Left ventricle myocardium superior (tissue), 1 donor: ENCODE measurements around the gene DAW1. TPM values are rescaled to one million over a fixed set of nuclear protein-coding genes. Genes with fewer than 3 reads are reported as not detected.
A peak's percentile ranks its signal among the peaks of the same experiment; 100 is the strongest.
"Not testable (repeated sequence)": the region's sequence is repeated elsewhere in the genome, so short reads cannot be mapped to it uniquely, and the experiment has no call there.

Experiments used
- ATAC-seq: fragments of 200-7000 bp; cut with Tn5 transposase; one replicate; pipeline ENCODE4 v1.9.1; 2020; ENCODE audit warnings: mild to moderate bottlenecking, moderate library complexity
- DNase-seq: peaks from one replicate; pipeline ENCODE4 v3.0.0-alpha.2; 2020
- intact Hi-C: fragments of 100-400 bp; cut with micrococcal nuclease; formaldehyde crosslinking; loops from one replicate; pipeline ENCODE4 v1.11.0; 2022
- long read RNA-seq: library from polyadenylated mRNA; unstranded; transcript quantifications from one replicate; pipeline ENCODE4 v2.0.0, GENCODE V29; 2021
- total RNA-seq: library from RNA; stranded (reverse); fragmentation: NEBNext Ultra II Directional; extraction: Animal tissue kit (Norgen Biotek cat#: 25700); gene quantifications from one replicate; pipeline ENCODE4 v1.2.1, GENCODE V29; 2021
- donor health status: DM: no; HTN: yes; CAD: no; lungs with severe emphysema.

Gene DAW1, protein sequence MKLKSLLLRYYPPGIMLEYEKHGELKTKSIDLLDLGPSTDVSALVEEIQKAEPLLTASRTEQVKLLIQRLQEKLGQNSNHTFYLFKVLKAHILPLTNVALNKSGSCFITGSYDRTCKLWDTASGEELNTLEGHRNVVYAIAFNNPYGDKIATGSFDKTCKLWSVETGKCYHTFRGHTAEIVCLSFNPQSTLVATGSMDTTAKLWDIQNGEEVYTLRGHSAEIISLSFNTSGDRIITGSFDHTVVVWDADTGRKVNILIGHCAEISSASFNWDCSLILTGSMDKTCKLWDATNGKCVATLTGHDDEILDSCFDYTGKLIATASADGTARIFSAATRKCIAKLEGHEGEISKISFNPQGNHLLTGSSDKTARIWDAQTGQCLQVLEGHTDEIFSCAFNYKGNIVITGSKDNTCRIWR
- total RNA-seq: not detected
- long read RNA-seq: 0 reads

DNA sequence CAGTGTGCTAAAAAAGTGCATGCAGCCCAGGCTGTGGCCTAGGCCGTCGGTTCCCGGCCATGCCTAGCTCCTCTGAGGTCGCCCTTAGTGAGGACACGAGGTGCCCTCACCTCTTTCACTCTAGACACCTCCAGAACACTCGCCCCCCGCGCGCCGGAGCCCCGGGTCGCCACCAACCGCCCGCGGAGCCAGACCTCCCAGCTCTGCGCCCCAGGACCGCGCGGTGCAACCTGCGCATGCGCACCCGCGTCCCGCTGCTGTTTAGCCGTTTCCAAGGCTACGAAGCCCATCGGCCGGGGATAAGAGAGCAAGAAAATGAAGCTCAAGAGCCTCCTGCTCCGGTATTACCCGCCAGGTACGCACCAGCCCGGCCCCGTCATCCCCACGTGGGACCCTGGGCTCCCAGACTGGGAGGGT is at the start of gene DAW1:
DAW1 (plus strand) TSS at position 257 of the 417 bp plus-strand sequence; CDS start at position 316, 59 bp downstream.
- peak; percentile 83 for ATAC-seq
- intact Hi-C loops: no loop called here
- peak; percentile 78 for DNase-seq

DNA sequence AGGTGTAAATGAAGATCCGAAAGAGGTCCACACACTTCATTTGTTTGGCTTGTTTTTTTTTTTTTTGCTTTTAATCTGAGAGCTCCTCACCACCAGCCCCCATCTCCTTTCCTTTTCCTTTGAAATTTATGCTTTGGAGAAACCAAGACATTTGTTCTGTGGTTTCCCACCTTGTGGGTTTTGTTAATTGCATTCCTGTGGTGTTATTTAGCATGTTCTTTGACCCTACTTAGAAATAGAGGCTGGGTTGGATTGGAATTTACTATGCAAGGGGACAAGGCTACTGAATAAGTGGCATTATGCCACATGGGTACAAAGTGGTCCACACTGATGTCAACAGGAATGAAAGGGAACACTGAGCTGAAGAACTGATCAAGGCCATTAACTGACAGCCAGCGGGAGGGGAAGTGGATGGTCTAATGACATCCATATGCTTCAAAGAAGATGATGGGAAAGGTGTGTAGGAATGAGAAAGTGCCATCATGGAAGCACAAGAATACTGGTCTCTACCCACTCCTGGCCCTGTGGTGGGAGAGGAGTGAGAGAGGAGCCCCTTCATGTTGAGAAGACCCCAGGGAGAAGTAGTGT is 48.9 kb upstream of the DAW1 start:
- no peak for DNase-seq
- intact Hi-C loops: no loop called here
- no peak for ATAC-seq

DNA sequence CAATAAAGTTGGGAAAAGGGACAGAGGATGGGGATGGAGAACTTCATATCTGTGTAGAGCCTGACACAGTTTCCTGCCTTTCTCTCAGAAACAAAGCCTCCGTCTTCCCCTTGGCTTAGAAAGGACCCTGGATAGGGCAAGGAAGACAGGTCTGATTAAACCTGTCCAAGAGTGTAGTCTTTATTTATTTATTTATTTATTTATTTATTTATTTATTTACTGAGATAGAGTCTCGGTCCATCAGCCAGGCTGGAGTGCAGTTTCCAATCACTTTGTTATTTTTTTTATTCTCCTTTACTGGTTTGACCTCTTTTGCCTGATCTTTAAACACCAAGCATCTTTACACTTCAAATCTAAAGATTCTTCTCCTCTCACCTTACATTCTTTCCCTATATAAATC is 47.5 kb upstream of the DAW1 start:
- intact Hi-C loops: no loop called here
- DNase-seq: no peak
- no peak for ATAC-seq

DNA sequence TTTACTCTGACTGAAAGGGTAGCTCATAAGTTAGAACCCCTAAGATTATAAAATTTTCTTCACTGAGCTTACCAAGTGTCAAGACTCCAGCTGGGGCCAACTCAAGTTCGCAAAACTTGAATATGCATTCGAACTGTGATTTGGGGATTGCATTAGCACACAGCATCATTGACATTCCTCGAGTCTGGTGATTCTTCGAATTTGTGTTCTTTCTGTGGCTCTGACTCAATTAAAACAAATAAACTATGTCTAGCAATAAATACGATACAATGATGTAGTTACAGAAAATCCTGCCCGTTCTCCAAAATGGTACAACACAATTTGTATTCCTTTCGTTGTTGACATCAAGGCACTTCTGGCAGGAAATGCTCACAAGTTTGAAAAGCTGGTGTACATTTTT is 46.7 kb upstream of the DAW1 start:
- intact Hi-C loops: no loop called here
- DNase-seq: no peak
- ATAC-seq: no peak

DNA sequence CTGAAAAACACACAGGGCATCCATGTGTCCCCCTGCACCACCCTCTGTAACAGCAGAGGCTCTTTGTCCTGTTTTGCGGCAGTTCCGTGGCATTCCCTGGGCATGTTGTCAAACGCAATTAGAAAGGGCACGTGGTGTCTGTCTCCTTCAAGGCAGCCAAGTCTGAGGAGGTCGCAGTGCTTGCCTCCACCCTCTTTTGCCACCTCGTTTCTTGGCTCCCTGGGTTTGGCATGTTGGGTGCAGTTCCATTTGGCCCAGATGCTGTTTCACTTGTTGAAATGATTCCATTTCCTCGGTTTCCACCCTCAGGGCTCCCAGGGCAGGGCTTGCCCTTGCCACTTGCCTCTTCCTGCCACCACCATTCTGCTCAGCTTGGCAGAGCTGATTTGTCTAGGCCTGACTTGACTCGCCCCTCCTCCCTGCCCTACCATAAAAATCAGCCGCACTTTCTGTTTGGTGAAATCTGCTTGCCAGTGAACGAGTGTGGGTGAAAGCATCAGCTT is 45.4 kb upstream of the DAW1 start:
- no peak for ATAC-seq
- intact Hi-C loops: no loop called here
- DNase-seq: no peak

DNA sequence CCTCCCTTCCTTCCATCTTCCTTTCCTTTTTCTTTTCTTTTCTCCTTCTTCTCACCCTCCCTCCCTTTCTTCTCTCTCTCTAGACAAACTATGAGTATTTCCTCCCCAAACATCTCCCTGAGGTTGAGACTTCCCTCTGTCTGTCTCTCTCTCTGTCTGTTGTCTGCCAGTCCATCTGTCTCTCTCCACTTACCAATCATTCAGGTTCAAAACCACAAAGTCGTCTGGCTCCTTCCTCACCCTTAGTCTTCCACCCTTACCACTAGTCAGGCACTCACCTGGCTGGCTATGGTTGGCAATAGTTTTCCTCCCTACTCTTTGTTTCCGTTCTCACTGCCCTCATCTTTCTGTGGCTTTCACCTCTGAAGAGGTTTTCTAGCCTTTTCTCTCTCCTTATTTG is 44.9 kb upstream of the DAW1 start:
- DNase-seq (no peak), ATAC-seq (no peak)
- intact Hi-C loops: no loop called here

DNA sequence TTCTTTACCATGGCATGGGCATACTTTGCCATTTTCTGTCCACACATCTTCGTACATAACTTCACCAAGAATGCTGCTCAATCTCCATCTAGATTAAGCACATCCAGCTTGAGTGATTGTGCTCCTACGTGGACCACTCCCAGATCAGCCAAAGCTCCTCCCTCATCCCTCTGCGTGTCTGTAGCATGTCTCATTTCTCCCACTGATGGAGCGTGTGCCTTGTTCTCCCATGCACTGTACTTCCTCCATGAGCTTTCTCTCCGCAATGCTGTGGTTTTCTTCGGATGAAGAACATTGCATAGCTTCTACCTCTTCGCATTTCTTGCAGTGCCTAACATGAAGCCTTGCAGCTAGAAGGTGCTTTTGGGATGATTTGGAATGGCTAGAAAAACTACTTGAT is 44.3 kb upstream of the DAW1 start:
- DNase-seq (no peak), ATAC-seq (no peak)
- intact Hi-C loops: no loop called here

DNA sequence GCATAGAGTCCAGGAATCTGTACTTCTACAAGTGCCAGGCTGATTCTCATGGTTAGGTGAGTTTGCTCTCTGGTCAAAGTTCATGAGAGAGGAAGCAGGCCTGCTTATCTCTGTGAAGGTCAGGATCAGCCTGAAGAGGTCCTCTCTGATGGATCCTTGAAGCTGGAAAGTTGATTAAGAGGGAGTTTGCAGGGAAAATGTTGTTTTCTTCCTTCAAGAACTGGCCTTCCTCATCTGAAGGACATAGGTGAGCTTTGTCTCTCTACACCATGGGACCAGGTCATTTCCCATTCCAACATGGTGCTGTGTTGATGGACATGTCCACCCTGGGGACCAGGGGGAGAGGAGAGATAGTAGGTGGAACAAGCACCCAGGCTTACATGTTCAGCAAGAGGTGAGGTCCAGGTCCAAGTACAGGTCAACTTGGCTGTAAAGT is 42.9 kb upstream of the DAW1 start:
- intact Hi-C loops: no loop called here
- ATAC-seq: no peak
- DNase-seq: no peak

DNA sequence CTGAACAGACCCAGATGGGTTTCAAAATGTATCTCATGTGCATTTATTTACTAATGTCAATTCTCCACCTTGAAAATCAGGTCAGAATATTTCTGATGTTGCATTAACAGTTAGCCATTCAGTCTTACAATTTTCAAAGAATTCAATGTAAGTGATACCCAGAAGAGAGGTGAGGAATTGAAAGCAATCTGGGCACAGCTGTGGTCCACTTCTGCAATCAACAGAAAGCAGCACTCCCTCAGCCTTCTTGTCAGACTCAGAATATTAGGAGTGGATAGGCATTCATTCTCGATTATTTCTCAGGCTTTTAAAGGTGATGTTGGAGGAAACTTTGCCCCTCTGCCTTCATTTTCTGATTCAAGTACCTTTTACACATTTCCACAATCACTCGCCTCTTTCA is 42.1 kb upstream of the DAW1 start:
- intact Hi-C loops: no loop called here
- DNase-seq (no peak), ATAC-seq (no peak)

DNA sequence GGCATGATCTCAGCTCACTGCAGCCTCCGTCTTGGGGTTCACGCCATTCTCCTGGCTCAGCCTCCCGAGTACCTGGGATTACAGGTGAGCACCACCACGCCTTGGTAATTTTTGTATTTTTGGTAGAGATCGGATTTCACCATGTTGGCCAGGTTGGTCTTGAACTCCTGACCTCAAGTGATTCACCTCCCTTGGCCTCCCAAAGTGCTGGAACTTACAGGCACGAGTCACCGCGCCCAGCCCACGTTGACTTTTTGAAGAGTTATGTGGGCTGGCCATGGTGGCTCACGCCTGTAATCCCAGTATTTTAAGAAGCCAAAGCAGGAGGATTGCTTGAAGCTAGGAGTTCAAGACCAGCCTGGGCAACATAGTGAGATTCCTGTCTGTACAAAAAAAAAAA is 37.0 kb upstream of the DAW1 start:
- intact Hi-C loops: no loop called here
- ATAC-seq (no peak), DNase-seq (no peak)

DNA sequence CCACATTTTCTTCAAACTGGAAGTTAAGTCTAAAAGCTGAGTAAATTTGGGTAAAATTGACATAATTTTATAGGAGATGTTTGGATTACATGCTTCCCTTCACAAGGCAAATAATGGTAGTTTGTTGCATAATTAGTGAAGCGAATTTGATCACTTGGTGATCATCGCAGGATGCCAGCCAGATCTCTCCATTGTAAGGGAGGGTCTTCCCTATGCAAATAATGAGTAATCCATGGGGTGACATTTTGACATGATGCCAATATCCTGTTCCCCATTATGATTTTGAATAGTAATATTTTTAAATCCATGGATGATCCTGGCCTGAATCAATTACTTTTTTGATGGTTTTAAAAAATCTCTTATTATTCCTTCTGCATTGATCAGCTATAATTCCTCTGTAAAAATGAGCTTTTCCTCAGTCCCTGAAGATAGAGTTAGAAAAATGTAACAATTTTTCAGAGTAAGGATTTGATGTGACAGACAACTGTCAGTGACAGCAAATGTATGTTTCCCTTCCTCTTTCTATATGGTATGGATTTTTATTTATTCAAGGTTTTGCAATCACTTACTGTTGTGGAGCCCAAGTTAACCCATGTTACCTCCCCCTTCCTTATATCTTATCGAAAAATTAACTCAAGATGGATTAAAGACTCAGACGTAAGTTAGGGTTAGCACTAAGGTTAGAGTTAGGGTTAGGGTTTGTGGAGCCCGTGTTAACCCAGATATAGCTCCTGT is 36.3 kb upstream of the DAW1 start:
- ATAC-seq (no peak), DNase-seq (no peak)
- intact Hi-C loops: no loop called here

DNA sequence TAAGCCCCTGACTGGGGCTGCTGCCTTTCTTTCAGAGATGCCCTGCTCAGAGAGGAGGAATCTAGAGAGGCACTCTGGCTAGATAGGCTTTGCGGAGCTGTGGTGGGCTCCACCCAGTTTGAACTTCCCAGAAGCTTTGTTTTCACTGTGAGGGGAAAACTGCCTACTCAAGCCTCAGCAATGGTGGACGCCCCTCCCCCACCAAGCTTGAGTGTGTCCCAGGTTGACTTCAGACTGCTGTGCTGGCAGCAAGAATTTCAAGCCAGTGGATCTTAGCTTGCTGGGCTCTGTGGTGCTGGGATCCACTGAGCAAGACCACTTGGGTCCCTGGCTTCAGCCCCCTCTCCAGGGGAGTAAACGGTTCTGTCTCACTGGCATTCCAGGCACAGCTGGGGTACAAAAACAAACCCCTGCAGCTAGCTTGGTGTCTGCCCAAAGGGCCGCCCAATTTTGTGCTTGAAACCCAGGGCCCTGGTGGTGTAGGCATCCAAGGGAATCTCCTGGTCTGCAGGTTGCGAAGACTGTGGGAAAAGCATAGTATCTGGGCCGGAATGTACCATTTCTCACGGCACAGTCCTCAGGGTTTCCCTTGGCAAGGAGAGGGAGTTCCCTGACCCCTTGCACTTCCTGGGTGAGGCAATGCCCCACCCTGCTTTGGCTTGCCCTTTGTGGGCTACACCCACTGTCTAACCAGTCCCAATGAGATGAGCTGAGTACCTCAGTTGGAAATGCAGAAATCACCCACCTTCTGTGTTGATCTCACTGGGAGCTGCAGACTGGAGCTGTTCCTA is 31.9 kb upstream of the DAW1 start:
- DNase-seq, ATAC-seq, intact Hi-C loops: not testable (repeated sequence)

DNA sequence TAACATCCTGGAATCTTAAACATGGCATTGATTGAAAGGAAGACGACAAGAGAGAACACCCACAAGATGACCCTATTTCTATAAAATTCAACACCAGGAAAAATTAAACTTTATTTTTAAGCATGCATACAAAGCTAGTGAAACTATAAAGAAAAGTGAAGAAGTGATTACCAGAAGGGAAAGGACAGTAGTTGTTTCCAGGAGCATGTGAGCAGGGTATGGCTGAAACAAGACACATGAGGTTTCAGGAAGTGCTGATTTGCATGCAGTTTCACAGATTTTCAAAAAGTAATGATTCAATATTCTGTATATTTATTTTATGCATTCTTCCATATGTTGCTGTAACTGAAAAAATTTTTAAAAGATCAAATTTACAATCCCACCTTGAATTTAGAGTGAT is 24.6 kb upstream of the DAW1 start:
- DNase-seq (no peak), ATAC-seq (no peak)
- intact Hi-C loops: no loop called here

DNA sequence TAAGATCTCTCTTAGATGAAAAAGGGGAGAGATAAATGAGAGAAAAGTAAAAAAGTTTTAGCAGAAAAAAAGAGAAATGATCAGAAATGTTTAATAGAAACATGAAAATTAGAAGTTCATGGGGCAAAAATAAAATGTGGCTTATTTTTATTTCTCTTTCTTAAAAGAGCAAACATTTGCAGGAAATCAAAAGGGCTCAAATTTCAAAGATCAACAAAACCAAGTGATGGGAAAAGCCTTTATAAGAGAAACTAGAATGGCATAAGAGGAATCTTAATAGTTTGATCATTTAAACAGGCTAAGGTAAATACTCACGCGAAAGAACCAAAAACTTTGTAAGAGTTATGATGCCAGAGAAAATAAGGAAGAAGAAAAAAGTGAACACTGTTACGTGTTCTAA is 23.3 kb upstream of the DAW1 start:
- DNase-seq (no peak), ATAC-seq (no peak)
- intact Hi-C loops: no loop called here

DNA sequence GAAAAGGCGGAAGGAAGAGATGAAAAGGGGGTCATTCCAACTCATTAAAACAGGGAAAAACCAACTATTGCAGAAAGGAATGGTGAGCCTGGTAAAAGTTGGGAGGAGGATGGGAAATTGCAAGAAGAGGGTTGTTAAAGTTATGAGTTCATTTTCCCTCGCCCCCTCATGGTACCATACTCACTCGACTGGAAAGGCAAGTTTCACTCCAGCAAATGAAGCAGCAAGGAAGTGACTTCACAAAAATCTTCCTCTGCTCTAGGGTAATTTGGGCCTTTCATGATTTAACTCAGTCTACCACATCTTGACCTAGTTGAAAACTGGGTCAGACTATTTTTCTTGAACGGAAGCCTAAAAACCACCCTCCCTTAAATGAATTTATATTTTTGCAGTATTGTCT is 22.8 kb upstream of the DAW1 start:
- intact Hi-C loops: no loop called here
- DNase-seq: no peak
- no peak for ATAC-seq

DNA sequence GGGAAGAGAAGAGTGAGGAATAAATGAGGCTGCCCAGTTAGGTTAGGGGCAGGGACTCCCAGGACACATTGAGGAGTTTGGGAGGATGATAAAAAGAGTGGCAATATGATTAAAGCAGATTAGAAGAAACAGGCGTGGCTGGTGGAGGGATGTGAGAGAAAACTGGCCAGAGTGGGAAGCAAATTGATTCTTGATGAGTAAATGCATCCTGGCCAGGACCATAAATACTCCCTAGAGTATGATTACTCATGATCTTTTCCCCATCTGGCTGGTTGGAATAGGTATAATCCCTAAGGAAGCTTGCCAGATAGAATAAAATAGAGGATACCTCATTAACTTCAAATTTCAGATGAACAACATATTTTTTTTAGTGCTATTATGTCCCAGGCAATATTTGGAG is 21.5 kb upstream of the DAW1 start:
- ATAC-seq (peak; percentile 41), DNase-seq (no peak)
- intact Hi-C loops: no loop called here

DNA sequence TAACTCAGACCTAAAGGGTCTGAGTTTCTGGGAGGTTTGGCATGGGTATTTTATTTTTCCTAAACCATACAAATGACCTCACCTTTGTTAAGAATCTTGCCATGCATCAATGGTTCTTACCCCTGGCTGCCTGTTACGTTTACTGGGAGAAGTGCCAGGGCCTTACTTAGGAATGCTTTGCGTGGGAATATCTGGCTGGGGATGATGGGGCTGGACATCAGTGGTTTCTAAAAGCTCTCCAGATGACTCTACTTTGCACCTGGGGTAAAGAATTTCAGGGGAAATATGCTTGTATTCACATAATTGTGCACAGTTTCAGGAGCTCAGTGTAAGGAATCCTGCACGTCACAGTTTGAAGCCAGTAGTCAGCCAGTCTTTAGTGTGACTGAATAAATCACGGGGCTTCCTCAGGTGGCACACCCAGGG is 18.2 kb upstream of the DAW1 start:
- ATAC-seq (no peak), DNase-seq (no peak)
- intact Hi-C loops: no loop called here

DNA sequence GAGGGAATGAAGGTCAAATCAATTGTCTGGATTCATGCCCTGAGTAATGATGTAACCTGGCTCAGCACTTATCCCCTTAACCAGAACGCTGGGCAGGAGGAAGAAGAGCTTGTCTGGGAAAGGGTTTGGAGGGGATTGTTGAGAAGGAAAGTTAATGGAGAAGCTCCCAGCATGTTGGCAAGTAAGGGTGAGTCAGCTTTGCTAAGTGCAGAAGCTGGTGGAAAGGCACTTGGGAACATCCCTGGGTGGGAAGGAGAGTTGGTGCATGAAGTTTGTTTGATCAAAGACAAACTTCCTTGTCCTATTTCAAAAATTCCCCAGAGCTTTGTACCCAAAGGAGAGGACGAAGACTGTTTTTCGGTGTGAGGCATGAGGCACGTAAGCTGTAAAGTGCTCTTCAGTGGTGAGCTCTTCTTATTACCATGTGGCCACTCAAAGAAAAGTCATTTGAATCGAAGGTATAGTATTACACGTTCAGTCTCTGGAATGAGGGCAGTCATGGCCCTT is 17.6 kb upstream of the DAW1 start:
- intact Hi-C loops: no loop called here
- ATAC-seq: no peak
- DNase-seq: no peak

DNA sequence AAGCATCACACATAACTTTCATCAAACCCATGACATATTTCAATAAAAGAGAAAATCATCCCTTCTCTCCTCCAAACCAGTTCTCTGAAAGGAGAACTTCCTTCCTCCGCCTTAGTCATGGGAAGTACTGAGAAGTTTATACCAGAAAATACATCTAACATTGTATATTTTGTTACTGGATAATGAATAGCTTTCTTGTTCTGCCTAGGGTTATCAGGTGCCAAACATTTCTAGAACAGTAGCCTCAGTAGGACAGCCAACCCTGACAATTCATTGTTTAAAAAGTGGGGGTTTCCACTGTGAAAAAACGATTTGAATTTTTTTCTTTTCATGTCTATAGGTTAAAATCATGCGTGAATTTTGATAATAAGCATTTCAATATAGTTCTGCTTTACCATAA is 16.0 kb upstream of the DAW1 start:
- intact Hi-C loops: no loop called here
- ATAC-seq (no peak), DNase-seq (no peak)
